Endothelial cell of umbilical vein (primary cell): ENCODE measurements around the gene SLC16A8. TPM values are rescaled to one million over a fixed set of nuclear protein-coding genes. Genes with fewer than 3 reads are reported as not detected.

ENCODE experiments used
- BruUV-seq: library from RNA; stranded (reverse); fragments of 400-500 nt; replicated peaks from 2 replicates; lab custom pipeline; 2021; lab: Mats Ljungman, UMichigan
- CTCF ChIA-PET: fragments of 300-600, 350-600 bp; sonication (Branson Sonifier 250); formaldehyde crosslinking; loops from one replicate; lab custom pipeline; 2021; ENCODE audit warnings: antibody characterized with exemption, inconsistent platforms; lab: Charles Lee
- POLR2A ChIA-PET: fragments of 300-600, 350-600 bp; sonication (Branson Sonifier 250); formaldehyde crosslinking; loops from one replicate; lab custom pipeline; 2021; ENCODE audit warnings: antibody characterized with exemption, inconsistent platforms; lab: Charles Lee
- DNase-seq: peaks from one replicate; pipeline ENCODE4 v3.0.0-alpha.2; 2011; ENCODE audit warnings: low read depth, low spot score
- FAIRE-seq: peaks from 2 replicates; lab custom pipeline; 2011; peaks lifted over from hg19 to GRCh38; lab: Jason Lieb, UNC
- H2AFZ ChIP-seq: 2 replicates; pipeline ENCODE4 v1.6.0; 2012; ENCODE audit warnings: low read depth, low read length, control low read depth, inconsistent platforms
- H3K27ac ChIP-seq: 2 replicates; pipeline ENCODE4 v1.5.1; 2011; ENCODE audit warnings: low read depth, mild to moderate bottlenecking, control low read depth, low read length, moderate library complexity; ENCODE audit not compliant: insufficient read depth
- H3K27me3 ChIP-seq, 2 experiments: 2 replicates each; pipeline versions ENCODE4 v1.6.0 to v1.6.1; 2011; ENCODE audit warnings: low read length in 2 of 2, mixed read lengths in 1 of 2; ENCODE audit not compliant: control insufficient read depth in 2 of 2, insufficient read depth in 2 of 2
- H3K36me3 ChIP-seq, 2 experiments: 2 replicates in 1 of 2; 3 replicates in 1 of 2; pipeline ENCODE4 v1.5.1; 2011; ENCODE audit warnings: low read length in 2 of 2, mild to moderate bottlenecking in 1 of 2, moderate library complexity in 1 of 2; ENCODE audit not compliant: control insufficient read depth in 2 of 2, insufficient read depth in 2 of 2; ENCODE audit errors: extremely low read depth in 1 of 2
- H3K4me1 ChIP-seq: 3 replicates; pipeline ENCODE4 v1.5.1; 2011; ENCODE audit warnings: mild to moderate bottlenecking, low read length; ENCODE audit not compliant: control insufficient read depth, insufficient read depth; ENCODE audit errors: extremely low read depth
- H3K4me2 ChIP-seq: 2 replicates; pipeline ENCODE4 v1.6.1; 2011; ENCODE audit warnings: low read length, control low read depth, mixed read lengths; ENCODE audit not compliant: insufficient read depth
- H3K4me3 ChIP-seq, 3 experiments: fragments of 200-600 bp in 1 of 3; sonication (generic), shearing (Covaris generic) in 1 of 3; replicated peaks in 1 of 3; 2 replicates each; pipeline ENCODE4 v1.5.1; 2011 to 2016; ENCODE audit warnings: control low read depth in 3 of 3, low read length in 3 of 3, mild to moderate bottlenecking in 2 of 3, inconsistent platforms in 1 of 3, low read depth in 1 of 3, moderate library complexity in 1 of 3; ENCODE audit not compliant: insufficient read depth in 1 of 3
- H3K79me2 ChIP-seq: 2 replicates; pipeline ENCODE4 v1.6.0; 2012; ENCODE audit warnings: low read length, inconsistent platforms; ENCODE audit not compliant: control insufficient read depth, insufficient read depth
- H3K9ac ChIP-seq: replicated peaks from 2 replicates; pipeline ENCODE3; 2011; ENCODE audit warnings: low read length, control low read depth; ENCODE audit not compliant: insufficient read depth; ENCODE audit errors: extremely low read depth
- H3K9me1 ChIP-seq: replicated peaks from 3 replicates; pipeline ENCODE4 v1.6.0; 2011; ENCODE audit warnings: mild to moderate bottlenecking, low read length; ENCODE audit not compliant: control insufficient read depth, insufficient read depth; ENCODE audit errors: extremely low read depth
- H3K9me3 ChIP-seq: replicated peaks from 2 replicates; pipeline ENCODE4 v1.5.1; 2012; ENCODE audit warnings: low read length, inconsistent platforms; ENCODE audit not compliant: control insufficient read depth, insufficient read depth
- H4K20me1 ChIP-seq: replicated peaks from 2 replicates; pipeline ENCODE3; 2011; ENCODE audit warnings: mild to moderate bottlenecking, low read length; ENCODE audit not compliant: control insufficient read depth, insufficient read depth; ENCODE audit errors: extremely low read depth
- CTCF ChIP-seq, 2 donors: IDR thresholded peaks; 1 replicate in 1 of 2; 2 replicates in 1 of 2; pipeline ENCODE4 v1.5.1; 2011; ENCODE audit warnings: low read length in 2 of 2, mild to moderate bottlenecking in 2 of 2, moderate library complexity in 2 of 2, control low read depth in 1 of 2, inconsistent platforms in 1 of 2, low read depth in 1 of 2; ENCODE audit not compliant: insufficient read depth in 1 of 2; ENCODE audit errors: extremely low read depth in 1 of 2
- EZH2 ChIP-seq: IDR thresholded peaks from 2 replicates; pipeline ENCODE4 v1.6.1; 2012; ENCODE audit warnings: borderline replicate concordance, low read depth, mild to moderate bottlenecking, moderate library complexity, low read length, inconsistent platforms; ENCODE audit not compliant: severe bottlenecking
- FOS ChIP-seq: IDR thresholded peaks from 2 replicates; pipeline ENCODE4 v1.6.1; 2011; ENCODE audit warnings: mild to moderate bottlenecking, low read length, moderate library complexity, borderline replicate concordance; ENCODE audit not compliant: insufficient read depth
- GATA2 ChIP-seq: IDR thresholded peaks from 2 replicates; pipeline ENCODE4 v1.7.0; 2011; ENCODE audit warnings: low read depth, mild to moderate bottlenecking, moderate library complexity, mixed read lengths, low read length; ENCODE audit not compliant: insufficient read length, insufficient read depth
- JUN ChIP-seq: IDR thresholded peaks from 2 replicates; pipeline ENCODE4 v1.6.1; 2011; ENCODE audit warnings: borderline replicate concordance, low read depth; ENCODE audit not compliant: insufficient read length, insufficient read depth
- MAX ChIP-seq: IDR thresholded peaks from 2 replicates; pipeline ENCODE4 v1.6.1; 2011; ENCODE audit not compliant: insufficient read depth, insufficient read length
- MYC ChIP-seq: IDR thresholded peaks from one replicate; pipeline ENCODE4 v1.6.1; 2011; ENCODE audit warnings: mild to moderate bottlenecking, low read depth, low read length
- POLR2A ChIP-seq: IDR thresholded peaks from 2 replicates; pipeline ENCODE4 v1.6.1; 2012; ENCODE audit warnings: low read depth, mild to moderate bottlenecking, control low read depth, low read length
- POLR2AphosphoS5 ChIP-seq: IDR thresholded peaks from 2 replicates; pipeline ENCODE4 v1.6.1; 2012; ENCODE audit warnings: low read depth, mild to moderate bottlenecking, control low read depth, low read length, moderate library complexity; ENCODE audit not compliant: insufficient read depth
- dilution Hi-C: fragments of 300-500 bp; cut with MboI; formaldehyde crosslinking; loops from one replicate; pipeline ENCODE4 v1.15.0; 2019; ENCODE audit warnings: low sequenced_read_pairs; ENCODE audit not compliant: extremely low pct_ligation_motif_present
- intact Hi-C: fragments of 100-400 bp; cut with micrococcal nuclease; formaldehyde crosslinking; loops from one replicate; pipeline ENCODE4 v1.10.0; 2022
- polyA plus RNA-seq, 4 experiments: library from polyadenylated mRNA; depleted of rRNA in 3 of 4; stranded (reverse) in 3 of 4; unstranded in 1 of 4; fragments of >200 nt; gene quantifications; 2 replicates each; pipeline versions ENCODE4 v1.2.1 to v1.2.3, GENCODE V29; 2011 to 2012; ENCODE audit warnings: missing spikeins in 1 of 4
- total RNA-seq: library from RNA; stranded (reverse); gene quantifications from 2 replicates; pipeline ENCODE4 v1.2.3, GENCODE V29; 2021

The SLC16A8 gene
- total and polyA plus RNA-seq, 2 donors (not counting 3 experiments of a cell fraction or from before 2014, with no cell fraction given), result 0.14 TPM; not detected in 1

GRCh38 chr22:38133331-38133730 is 49.3 kb upstream of the SLC16A8 start:
- POLR2A ChIA-PET, result interaction anchor here (0.6 kb wide), 1 partner anchor 12 kb away, joined by 4 read pairs; no protein-coding TSS in a partner anchor
- intact Hi-C loops (no loop called here), dilution Hi-C loops (no loop called here)
- H3K4me1 ChIP-seq, result peaks cover 7% of the 10 kb centered on the region
- H3K79me2 ChIP-seq, result no peaks in the 10 kb centered on the region
- DNase-seq, result no peak
- H3K27ac ChIP-seq, result no peak overlapping the region
- no peaks in the 10 kb centered on the region for H3K27me3 ChIP-seq
- H3K9ac ChIP-seq, result no peak overlapping the region
- no peaks in the 10 kb centered on the region for H3K9me1 ChIP-seq
- H3K4me3 ChIP-seq, result no peak overlapping the region
- FAIRE-seq, result no peak
- no peak overlapping the region for H2AFZ ChIP-seq
- no peaks in the 10 kb centered on the region for H3K36me3 ChIP-seq
- H4K20me1 ChIP-seq, result no peaks in the 10 kb centered on the region
- CTCF ChIA-PET, result interaction anchor here (0.9 to 1.4 kb wide), 2 partner anchors 19 to 26 kb away, joined by 3 to 4 read pairs; no protein-coding TSS in a partner anchor
- BruUV-seq, result no TSS peak
- H3K4me2 ChIP-seq, result no peak overlapping the region
- TF ChIP-seq POLR2AphosphoS5 (no peak), JUN (no peak), MYC (no peak), GATA2 (no peak), FOS (no peak), CTCF (IDR thresholded peaks at IDR 0.05; ENCODE audit: extremely low read depth in 1 of 2, insufficient read depth in 1 of 2, low read depth in 1 of 2, low read length in 2 of 2) (no peak), MAX (no peak), EZH2 (no peak), POLR2A (no peak)
- H3K9me3 ChIP-seq, result no peaks in the 10 kb centered on the region
